HUDEP-2 (cell line): ENCODE results near the gene CD70.
"Not testable (repeated sequence)": the region's sequence is repeated elsewhere in the genome, so short reads cannot be mapped to it uniquely, and the experiment has no call there.

ENCODE experiments used
- DNase-seq, 76 experiments: peaks; one replicate each; lab custom pipeline; 2025; ENCODE audit not compliant: unreplicated experiment in 76 of 76; lab: John Stamatoyannopoulos, UW

Gene CD70

GRCh38 chr19:6590827-6591319, at the start of gene CD70:
CD70 (minus strand) TSS chr19:6591150; CDS start chr19:6591002, 148 bp downstream.
- peak in 67 of 76 experiments; percentile 24 to 86 (median 64) for DNase-seq

GRCh38 chr19:6640333-6640732, 49.4 kb upstream of the CD70 start:
- not testable (repeated sequence) for DNase-seq

- peak in 1 of 76 experiments; percentile 11 for DNase-seq
These were observed 48.5 kb upstream of the CD70 start for GRCh38 chr19:6639439-6639838.

GRCh38 chr19:6633456-6633813, 42.5 kb upstream of the CD70 start:
- not testable (repeated sequence) for DNase-seq

- DNase-seq: peak in 71 of 76 experiments; percentile 20 to 90 (median 71)
These were observed 42.0 kb upstream of the CD70 start for GRCh38 chr19:6632747-6633455.

- DNase-seq: peak in 71 of 76 experiments; percentile 12 to 95 (median 73)
These were observed 41.2 kb upstream of the CD70 start for GRCh38 chr19:6632002-6632621.

- no peak for DNase-seq
These were observed 35.8 kb upstream of the CD70 start for GRCh38 chr19:6626764-6627163.

GRCh38 chr19:6617374-6617773, 26.4 kb upstream of the CD70 start:
- no peak for DNase-seq

- DNase-seq: no peak
These were observed 25.1 kb upstream of the CD70 start for GRCh38 chr19:6616011-6616410.

- DNase-seq: no peak
These were observed 22.8 kb upstream of the CD70 start for GRCh38 chr19:6613711-6614110.

GRCh38 chr19:6610934-6611852, 20.2 kb upstream of the CD70 start:
- no peak for DNase-seq

- DNase-seq: no peak
These were observed 18.0 kb upstream of the CD70 start for GRCh38 chr19:6608940-6609339.

- DNase-seq: not testable (repeated sequence)
These were observed 17.2 kb upstream of the CD70 start for GRCh38 chr19:6608146-6608545.

GRCh38 chr19:6606276-6607070, 15.5 kb upstream of the CD70 start:
- not testable (repeated sequence) for DNase-seq

- no peak for DNase-seq
These were observed 14.0 kb upstream of the CD70 start for GRCh38 chr19:6604906-6605305.

- DNase-seq: peak in 12 of 76 experiments; percentile 9 to 60 (median 32)
These were observed 11.8 kb upstream of the CD70 start for GRCh38 chr19:6602729-6603114.

- not testable (repeated sequence) for DNase-seq
These were observed 10.6 kb upstream of the CD70 start for GRCh38 chr19:6601537-6602052.

- DNase-seq: not testable (repeated sequence)
These were observed 10.1 kb upstream of the CD70 start for GRCh38 chr19:6600951-6601536.

- DNase-seq: no peak
These were observed 9.0 kb upstream of the CD70 start for GRCh38 chr19:6599866-6600454.
